Activated CD4-positive, alpha-beta T cell treated with anti-CD3 and anti-CD28 coated beads for 36 hours (primary cell): ENCODE data around the gene CHPF2. TPM values are rescaled to one million over a fixed set of nuclear protein-coding genes. Genes with fewer than 3 reads are reported as not detected.

Source experiments
- ATAC-seq: fragments of 200-7000 bp; cut with Tn5 transposase; one replicate; pipeline ENCODE4 v1.10.0; 2021; ENCODE audit warnings: mild to moderate bottlenecking, moderate library complexity
- CTCF ChIA-PET: fragments of 350-600 bp; sonication (Branson Sonifier 250); formaldehyde crosslinking; loops from one replicate; lab custom pipeline; 2021; ENCODE audit warnings: antibody characterized with exemption; lab: Charles Lee
- POLR2A ChIA-PET: fragments of 350-600 bp; sonication (Branson Sonifier 250); formaldehyde crosslinking; loops from one replicate; lab custom pipeline; 2021; ENCODE audit warnings: antibody characterized with exemption, inconsistent platforms; lab: Charles Lee
- DNase-seq: peaks from one replicate; pipeline ENCODE4 v3.0.0-alpha.2; 2020
- H3K27ac Mint-ChIP-seq: one replicate; pipeline ENCODE4 v1.8.0; 2021; ENCODE audit warnings: mixed read lengths
- H3K27me3 Mint-ChIP-seq: one replicate; pipeline ENCODE4 v1.8.0; 2021; ENCODE audit warnings: mixed read lengths
- H3K36me3 Mint-ChIP-seq: one replicate; pipeline ENCODE4 v1.8.0; 2021; ENCODE audit warnings: low read depth, mixed read lengths
- H3K4me1 Mint-ChIP-seq: one replicate; pipeline ENCODE4 v1.8.0; 2021; ENCODE audit warnings: mixed read lengths
- H3K4me3 Mint-ChIP-seq: one replicate; pipeline ENCODE4 v1.8.0; 2021; ENCODE audit warnings: mild to moderate bottlenecking, moderate library complexity, mixed read lengths
- H3K9me3 Mint-ChIP-seq: one replicate; pipeline ENCODE4 v1.8.0; 2021; ENCODE audit warnings: low read depth, mixed read lengths
- intact Hi-C, 2 experiments: fragments of 100-400 bp; cut with DNase I in 1 of 2; cut with micrococcal nuclease in 1 of 2; formaldehyde crosslinking; loops; one replicate each; pipeline versions ENCODE4 v1.14.2 to v1.15.1; 2022 to 2024; cut with DNase I, micrococcal nuclease
- total RNA-seq, 2 experiments: library from RNA; stranded (reverse); gene quantifications; one replicate each; pipeline ENCODE4 v1.2.3, GENCODE V29; 2021

The CHPF2 gene
- total RNA-seq, 2 experiments from 2014 or later: 20.7 to 27.3 TPM

- ATAC-seq: no peak
- Mint-ChIP-seq H3K9me3 (no peaks in the 10 kb centered on the region), H3K4me3 (no peak overlapping the region), H3K4me1 (peaks cover 12% of the 10 kb centered on the region), H3K27me3 (peaks cover 12% of the 10 kb centered on the region), H3K36me3 (no peaks in the 10 kb centered on the region), H3K27ac (no peak overlapping the region)
- no peak for DNase-seq
- ChIA-PET CTCF (no interaction called here), POLR2A (no interaction called here)
- intact Hi-C loops: no loop called here
Observed at GRCh38 chr7:151278949-151279348, 46.7 kb downstream of the CHPF2 start.

GRCh38 chr7:151279868-151280267 is 47.6 kb downstream of the CHPF2 start:
- H3K27me3 Mint-ChIP-seq: peaks cover 15% of the 10 kb centered on the region
- intact Hi-C loops: no loop called here
- no peaks in the 10 kb centered on the region for H3K9me3 Mint-ChIP-seq
- no peak for ATAC-seq
- peaks cover 12% of the 10 kb centered on the region for H3K4me1 Mint-ChIP-seq
- H3K36me3 Mint-ChIP-seq: no peaks in the 10 kb centered on the region
- H3K27ac Mint-ChIP-seq: no peak overlapping the region
- ChIA-PET POLR2A (no interaction called here), CTCF (no interaction called here)
- no peak for DNase-seq
- no peak overlapping the region for H3K4me3 Mint-ChIP-seq

- Mint-ChIP-seq H3K27ac (no peak overlapping the region), H3K9me3 (no peaks in the 10 kb centered on the region), H3K4me3 (no peak overlapping the region), H3K36me3 (no peaks in the 10 kb centered on the region), H3K27me3 (peaks cover 15% of the 10 kb centered on the region), H3K4me1 (peaks cover 12% of the 10 kb centered on the region)
- CTCF ChIA-PET: interaction anchor here (0.7 to 0.9 kb wide), 2 partner anchors 24 to 37 kb away, joined by 3 to 5 read pairs; no protein-coding TSS in a partner anchor
- intact Hi-C loops: no loop called here
- no peak for ATAC-seq
- POLR2A ChIA-PET: no interaction called here
- no peak for DNase-seq
Observed at GRCh38 chr7:151280388-151281019, 48.2 kb downstream of the CHPF2 start.

- Mint-ChIP-seq H3K4me3 (no peak overlapping the region), H3K4me1 (peaks cover 14% of the 10 kb centered on the region), H3K27me3 (peaks cover 15% of the 10 kb centered on the region), H3K36me3 (no peaks in the 10 kb centered on the region), H3K9me3 (no peaks in the 10 kb centered on the region), H3K27ac (no peak overlapping the region)
- intact Hi-C loops: no loop called here
- ATAC-seq: no peak
- ChIA-PET POLR2A (no interaction called here), CTCF (interaction anchor here (0.9 to 1.4 kb wide), 3 partner anchors 17 to 30 kb away, joined by 3 to 4 read pairs (median 3); no protein-coding TSS in a partner anchor)
- no peak for DNase-seq
Observed at GRCh38 chr7:151281686-151282085, 49.4 kb downstream of the CHPF2 start.

- H3K4me3 Mint-ChIP-seq: no peak overlapping the region
- no peaks in the 10 kb centered on the region for H3K9me3 Mint-ChIP-seq
- no peak overlapping the region for H3K27ac Mint-ChIP-seq
- ATAC-seq: no peak
- intact Hi-C loops: no loop called here
- peaks cover 13% of the 10 kb centered on the region for H3K4me1 Mint-ChIP-seq
- POLR2A ChIA-PET: no interaction called here
- DNase-seq: no peak
- no peaks in the 10 kb centered on the region for H3K36me3 Mint-ChIP-seq
- CTCF ChIA-PET: interaction anchor here (1.1 to 1.4 kb wide), 2 partner anchors 17 to 29 kb away, joined by 3 to 4 read pairs; no protein-coding TSS in a partner anchor
- H3K27me3 Mint-ChIP-seq: peaks cover 15% of the 10 kb centered on the region
Observed at GRCh38 chr7:151282111-151282510, 49.8 kb downstream of the CHPF2 start.

- Mint-ChIP-seq H3K27ac (no peak overlapping the region), H3K27me3 (peaks cover 17% of the 10 kb centered on the region), H3K4me3 (no peak overlapping the region), H3K9me3 (no peaks in the 10 kb centered on the region), H3K4me1 (peaks cover 9% of the 10 kb centered on the region), H3K36me3 (no peaks in the 10 kb centered on the region)
- ChIA-PET CTCF (no interaction called here), POLR2A (no interaction called here)
- intact Hi-C loops: no loop called here
- no peak for ATAC-seq
- DNase-seq: no peak
Observed at GRCh38 chr7:151283302-151283701, 51.0 kb downstream of the CHPF2 start.

- Mint-ChIP-seq H3K9me3 (no peaks in the 10 kb centered on the region), H3K4me1 (peaks cover 9% of the 10 kb centered on the region), H3K27ac (no peak overlapping the region), H3K27me3 (peaks cover 13% of the 10 kb centered on the region), H3K36me3 (no peaks in the 10 kb centered on the region), H3K4me3 (no peak overlapping the region)
- ChIA-PET POLR2A (no interaction called here), CTCF (interaction anchor here (0.6 to 1.5 kb wide), 7 partner anchors 9 to 69 kb away, joined by 3 to 5 read pairs (median 3); no protein-coding TSS in a partner anchor)
- intact Hi-C loops: no loop called here
- peak; percentile 92 for ATAC-seq
- peak; percentile 64 for DNase-seq
Observed at GRCh38 chr7:151286148-151286547, 53.9 kb downstream of the CHPF2 start.

Other genes with a start within 250 kb of the CHPF2 start
- gene NOS3, start 241.5 kb upstream of the CHPF2 start, total RNA-seq: 10 to 100 TPM in 1 of 2 experiments, 1 to 10 TPM in 1; 9.3 to 11.1 TPM
- 10 to 100 TPM in 1 of 2 experiments, 1 to 10 TPM in 1; 6.9 to 10.0 TPM for gene ATG9B, start 208.0 kb upstream of the CHPF2 start, total RNA-seq
- gene ABCB8, start 204.0 kb upstream of the CHPF2 start, total RNA-seq: 10 to 100 TPM; 41.9 to 44.5 TPM
- 1 to 10 TPM; 5.5 to 6.7 TPM for gene ASIC3, start 184.0 kb upstream of the CHPF2 start, total RNA-seq
- 10 to 100 TPM; 12.5 to 16.7 TPM for gene CDK5, start 174.6 kb upstream of the CHPF2 start, total RNA-seq
- gene SLC4A2, start 172.9 kb upstream of the CHPF2 start, total RNA-seq: 10 to 100 TPM; 58.7 to 85.0 TPM
- 10 to 100 TPM; 56.6 to 56.7 TPM for gene FASTK, start 151.7 kb upstream of the CHPF2 start, total RNA-seq
- gene TMUB1, start 149.0 kb upstream of the CHPF2 start, total RNA-seq: 10 to 100 TPM; 54.0 to 67.7 TPM
- 10 to 100 TPM; 29.4 to 33.2 TPM for gene AGAP3, start 146.0 kb upstream of the CHPF2 start, total RNA-seq
- gene GBX1, start 64.8 kb upstream of the CHPF2 start, total RNA-seq: under 1 TPM in 1 of 2 experiments, not detected in 1; 0.16 TPM
- gene ASB10, start 45.2 kb upstream of the CHPF2 start, total RNA-seq: not detected
- not detected for gene H2BK1, start 22.0 kb upstream of the CHPF2 start, total RNA-seq
- 10 to 100 TPM; 48.4 to 49.0 TPM for gene ABCF2, start 5.3 kb upstream of the CHPF2 start, total RNA-seq
- gene SMARCD3, start 16.2 kb downstream of the CHPF2 start, total RNA-seq: 1 to 10 TPM; 4.1 to 4.8 TPM
- gene NUB1, start 109.3 kb downstream of the CHPF2 start, total RNA-seq: 10 to 100 TPM; 51.4 to 70.4 TPM
- not detected for gene WDR86, start 177.6 kb downstream of the CHPF2 start, total RNA-seq
- gene CRYGN, start 207.7 kb downstream of the CHPF2 start, total RNA-seq: under 1 TPM in 1 of 2 experiments, not detected in 1; 0.11 TPM